ENCODE results near the gene ZBTB48.

- TF ChIP-seq EZH2 (IDR thresholded peaks at IDR 0.05; ENCODE audit: borderline replicate concordance, low read length) (no peak), CTCF (conservative IDR thresholded peaks at IDR 0.05 in 1 of 2, IDR thresholded peaks at IDR 0.05 in 1 of 2; ENCODE audit: extremely low read depth in 1 of 2, insufficient read depth in 1 of 2, low read depth in 1 of 2, low read length in 2 of 2) (no peak)
Observed at GRCh38 chr1:6627031-6627430, 47.2 kb downstream of the ZBTB48 start.

Measured in mammary epithelial cell (primary cell).